Keratinocyte (primary cell): ENCODE data around the gene FEZF2. TPM values are rescaled to one million over a fixed set of nuclear protein-coding genes. Genes with fewer than 3 reads are reported as not detected.

Source experiments
- DNase-seq: peaks from one replicate; pipeline ENCODE4 v3.0.0-alpha.2; 2011; ENCODE audit warnings: low read depth, missing footprints, low spot score
- FAIRE-seq: peaks from 2 replicates; lab custom pipeline; 2011; peaks lifted over from hg19 to GRCh38; lab: Jason Lieb, UNC
- H2AFZ ChIP-seq: 2 replicates; pipeline ENCODE4 v1.6.0; 2012; ENCODE audit warnings: low read length, control low read depth, inconsistent platforms; ENCODE audit not compliant: control insufficient read depth
- H3K27ac ChIP-seq: 2 replicates; pipeline ENCODE4 v1.5.1; 2011; ENCODE audit warnings: low read length; ENCODE audit not compliant: control insufficient read depth, insufficient read depth
- H3K27me3 ChIP-seq: 3 replicates; pipeline ENCODE4 v1.6.0; 2011; ENCODE audit warnings: low read length; ENCODE audit not compliant: control insufficient read depth, insufficient read depth; ENCODE audit errors: extremely low read depth
- H3K36me3 ChIP-seq, 2 experiments: 2 replicates in 1 of 2; 3 replicates in 1 of 2; pipeline ENCODE4 v1.5.1; 2011; ENCODE audit warnings: low read length in 2 of 2, mild to moderate bottlenecking in 1 of 2; ENCODE audit not compliant: control insufficient read depth in 2 of 2, insufficient read depth in 2 of 2; ENCODE audit errors: extremely low read depth in 1 of 2
- H3K4me1 ChIP-seq: 3 replicates; pipeline ENCODE4 v1.5.1; 2011; ENCODE audit warnings: low read length; ENCODE audit not compliant: control insufficient read depth, insufficient read depth; ENCODE audit errors: extremely low read depth
- H3K4me2 ChIP-seq: 3 replicates; pipeline ENCODE4 v1.6.0; 2011; ENCODE audit warnings: low read depth, low read length; ENCODE audit not compliant: control insufficient read depth, insufficient read depth; ENCODE audit errors: extremely low read depth
- H3K4me3 ChIP-seq, 3 experiments: fragments of 200-600 bp in 1 of 3; sonication (generic) in 1 of 3; 2 replicates in 2 of 3; 3 replicates in 1 of 3; pipeline ENCODE4 v1.5.1; 2011 to 2016; ENCODE audit warnings: low read length in 3 of 3, mild to moderate bottlenecking in 3 of 3, control low read depth in 2 of 3, inconsistent platforms in 1 of 3, low read depth in 1 of 3, mixed read lengths in 1 of 3, mixed run types in 1 of 3, moderate library complexity in 1 of 3; ENCODE audit not compliant: control insufficient read depth in 2 of 3, insufficient read depth in 2 of 3; ENCODE audit errors: extremely low read depth in 1 of 3
- H3K79me2 ChIP-seq: 2 replicates; pipeline ENCODE4 v1.6.0; 2012; ENCODE audit warnings: low read length; ENCODE audit not compliant: control insufficient read depth, insufficient read depth
- H3K9ac ChIP-seq: 3 replicates; pipeline ENCODE4 v1.6.0; 2011; ENCODE audit warnings: low read length; ENCODE audit not compliant: control insufficient read depth, insufficient read depth; ENCODE audit errors: extremely low read depth
- H3K9me1 ChIP-seq: 3 replicates; pipeline ENCODE4 v1.6.0; 2011; ENCODE audit warnings: low read length; ENCODE audit not compliant: control insufficient read depth, insufficient read depth; ENCODE audit errors: extremely low read depth
- H3K9me3 ChIP-seq: 2 replicates; pipeline ENCODE4 v1.5.1; 2012; ENCODE audit warnings: low read depth, low read length; ENCODE audit not compliant: control insufficient read depth
- H4K20me1 ChIP-seq: 3 replicates; pipeline ENCODE4 v1.6.0; 2011; ENCODE audit warnings: low read length; ENCODE audit not compliant: control insufficient read depth, insufficient read depth; ENCODE audit errors: extremely low read depth
- EZH2 ChIP-seq: IDR thresholded peaks from one replicate; pipeline ENCODE4 v1.6.1; 2012; ENCODE audit warnings: inconsistent platforms, mild to moderate bottlenecking, low read length, moderate library complexity
- dilution Hi-C: fragments of 300-500 bp; cut with MboI; formaldehyde crosslinking; loops from one replicate; pipeline ENCODE4 v1.7.0; 2020; ENCODE audit warnings: low sequenced_read_pairs; ENCODE audit not compliant: extremely low pct_ligation_motif_present
- polyA plus RNA-seq, 5 experiments: library from polyadenylated mRNA; depleted of rRNA in 3 of 5; stranded (reverse) in 3 of 5; stranded (forward) in 1 of 5; unstranded in 1 of 5; fragments of >200 nt; gene quantifications; 1 replicate in 1 of 5; 2 replicates in 3 of 5; 3 replicates in 1 of 5; pipeline versions ENCODE4 v1.2.1 to v1.2.3, GENCODE V29; 2011 to 2012; ENCODE audit warnings: missing spikeins in 2 of 5, low read depth in 1 of 5, low replicate concordance in 1 of 5
- TF ChIP-seq, protein P1 (sequence below), 3 experiments: IDR thresholded peaks in 1 of 3; conservative IDR thresholded peaks in 1 of 3; optimal IDR thresholded peaks in 1 of 3; 2 replicates in 2 of 3; 3 replicates in 1 of 3; pipeline versions ENCODE3 to v1.5.1; 2011; ENCODE audit warnings: low read length in 3 of 3, mild to moderate bottlenecking in 3 of 3, moderate library complexity in 2 of 3, control low read depth in 1 of 3, inconsistent platforms in 1 of 3; ENCODE audit not compliant: insufficient read depth in 2 of 3; ENCODE audit errors: extremely low read depth in 1 of 3

The FEZF2 gene
- polyA plus RNA-seq, 1 donor (not counting 4 experiments of a cell fraction or from before 2014, with no cell fraction given): not detected

DNA sequence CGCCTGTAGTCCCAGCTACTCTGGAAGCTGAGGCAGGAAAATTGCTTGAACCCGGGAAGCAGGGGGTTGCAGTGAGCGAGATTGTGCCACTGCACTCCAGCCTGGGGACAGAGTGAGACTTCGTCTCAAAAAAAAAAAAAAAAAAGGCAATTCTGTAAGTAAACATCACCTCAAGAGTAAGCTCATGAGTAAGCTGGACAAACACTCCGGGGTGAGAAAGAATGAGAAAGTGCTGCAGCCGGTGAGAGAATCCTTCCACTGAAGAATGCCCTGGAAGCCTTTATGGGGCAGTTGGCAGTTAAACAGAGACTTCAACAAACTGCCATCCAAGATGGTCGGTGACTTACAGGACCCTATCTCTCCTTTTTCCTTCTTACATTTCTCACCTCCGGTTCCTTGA is 47.5 kb downstream of the FEZF2 start:
- Histone ChIP-seq H3K4me3 (no peak overlapping the region), H3K27ac (no peak overlapping the region), H2AFZ (no peak overlapping the region), H3K79me2 (no peaks in the 10 kb centered on the region), H3K9ac (no peak overlapping the region), H3K4me1 (no peaks in the 10 kb centered on the region), H3K27me3 (no peaks in the 10 kb centered on the region), H3K36me3 (peaks cover 0 to 2% of the 10 kb centered on the region in 2 experiments), H3K9me3 (no peaks in the 10 kb centered on the region), H4K20me1 (no peaks in the 10 kb centered on the region), H3K4me2 (no peak overlapping the region), H3K9me1 (no peaks in the 10 kb centered on the region)
- FAIRE-seq (no peak), DNase-seq (no peak)
- TF ChIP-seq, protein P1, sequence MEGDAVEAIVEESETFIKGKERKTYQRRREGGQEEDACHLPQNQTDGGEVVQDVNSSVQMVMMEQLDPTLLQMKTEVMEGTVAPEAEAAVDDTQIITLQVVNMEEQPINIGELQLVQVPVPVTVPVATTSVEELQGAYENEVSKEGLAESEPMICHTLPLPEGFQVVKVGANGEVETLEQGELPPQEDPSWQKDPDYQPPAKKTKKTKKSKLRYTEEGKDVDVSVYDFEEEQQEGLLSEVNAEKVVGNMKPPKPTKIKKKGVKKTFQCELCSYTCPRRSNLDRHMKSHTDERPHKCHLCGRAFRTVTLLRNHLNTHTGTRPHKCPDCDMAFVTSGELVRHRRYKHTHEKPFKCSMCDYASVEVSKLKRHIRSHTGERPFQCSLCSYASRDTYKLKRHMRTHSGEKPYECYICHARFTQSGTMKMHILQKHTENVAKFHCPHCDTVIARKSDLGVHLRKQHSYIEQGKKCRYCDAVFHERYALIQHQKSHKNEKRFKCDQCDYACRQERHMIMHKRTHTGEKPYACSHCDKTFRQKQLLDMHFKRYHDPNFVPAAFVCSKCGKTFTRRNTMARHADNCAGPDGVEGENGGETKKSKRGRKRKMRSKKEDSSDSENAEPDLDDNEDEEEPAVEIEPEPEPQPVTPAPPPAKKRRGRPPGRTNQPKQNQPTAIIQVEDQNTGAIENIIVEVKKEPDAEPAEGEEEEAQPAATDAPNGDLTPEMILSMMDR (optimal IDR thresholded peaks at IDR 0.05 in 1 of 3, IDR thresholded peaks at IDR 0.05 in 1 of 3, conservative IDR thresholded peaks at IDR 0.05 in 1 of 3; ENCODE audit: extremely low read depth in 1 of 3, insufficient read depth in 2 of 3, low read length in 3 of 3): no peak
- no peak for TF ChIP-seq EZH2
- dilution Hi-C loops: no loop called here

DNA sequence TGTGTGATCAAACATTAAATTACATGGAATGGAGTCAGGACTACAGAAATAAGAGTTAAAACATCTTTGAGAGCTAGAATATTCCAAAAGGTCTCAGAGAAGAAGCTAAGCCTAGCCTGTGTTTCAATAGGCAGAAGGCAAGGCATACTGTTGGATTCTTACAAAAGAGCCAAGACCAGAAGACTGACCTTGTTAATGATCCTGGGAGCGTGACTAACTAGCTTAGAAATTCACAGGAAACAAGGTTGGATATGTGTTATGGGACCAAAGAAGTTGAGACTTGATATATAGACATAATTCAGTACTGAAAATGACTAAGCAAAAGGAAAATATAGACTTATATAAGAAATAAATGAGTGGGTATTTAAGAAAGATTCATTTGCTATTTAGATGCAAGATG is 50.1 kb downstream of the FEZF2 start:
- DNase-seq: no peak
- no peak overlapping the region for H3K4me3 ChIP-seq
- FAIRE-seq: no peak
- dilution Hi-C loops: no loop called here
- TF ChIP-seq EZH2: no peak
- TF ChIP-seq, protein P1 (optimal IDR thresholded peaks at IDR 0.05 in 1 of 3, IDR thresholded peaks at IDR 0.05 in 1 of 3, conservative IDR thresholded peaks at IDR 0.05 in 1 of 3; ENCODE audit: extremely low read depth in 1 of 3, insufficient read depth in 2 of 3, low read length in 3 of 3): no peak
- peaks cover 2% of the 10 kb centered on the region in 2 experiments for H3K36me3 ChIP-seq
- no peaks in the 10 kb centered on the region for H4K20me1 ChIP-seq
- no peaks in the 10 kb centered on the region for H3K79me2 ChIP-seq
- H3K4me1 ChIP-seq: peaks cover 3% of the 10 kb centered on the region
- H3K4me2 ChIP-seq: no peak overlapping the region
- H3K27ac ChIP-seq: no peak overlapping the region
- no peak overlapping the region for H3K9ac ChIP-seq
- no peaks in the 10 kb centered on the region for H3K9me3 ChIP-seq
- no peaks in the 10 kb centered on the region for H3K9me1 ChIP-seq
- no peaks in the 10 kb centered on the region for H3K27me3 ChIP-seq
- H2AFZ ChIP-seq: no peak overlapping the region
